Activated gamma-delta T cell treated with Interleukin-2 at 50 U/mL for 16 hours (primary cell): Measurements from ENCODE around the gene PLCXD3.
"Not testable (repeated sequence)": the region's sequence is repeated elsewhere in the genome, so short reads cannot be mapped to it uniquely, and the experiment has no call there.

Source experiments
- DNase-seq: peaks from one replicate; pipeline ENCODE4 v3.0.0-alpha.2; 2020

The PLCXD3 gene

DNA sequence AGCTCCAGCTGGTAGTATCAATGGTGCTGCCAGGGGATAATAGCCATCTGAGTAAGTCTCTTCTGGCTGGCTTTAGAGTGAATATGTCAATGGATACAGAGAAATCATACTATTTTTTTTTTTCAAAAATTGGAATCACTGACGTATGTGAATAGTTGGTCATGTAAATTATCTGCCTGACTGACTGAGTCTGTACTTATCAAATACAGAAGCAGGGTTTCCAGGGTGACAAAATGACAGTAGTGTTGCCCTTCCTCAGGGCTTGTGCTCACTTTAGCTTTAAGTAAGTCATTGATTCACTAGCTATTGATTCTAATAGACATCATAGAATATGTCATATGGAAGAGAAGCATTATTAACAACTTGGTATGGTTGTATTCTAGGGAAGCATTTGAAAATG is 171.1 kb downstream of the PLCXD3 start:
- DNase-seq = no peak

GRCh38 chr5:41338136-41338675 is 172.2 kb downstream of the PLCXD3 start:
- DNase-seq = no peak

DNA sequence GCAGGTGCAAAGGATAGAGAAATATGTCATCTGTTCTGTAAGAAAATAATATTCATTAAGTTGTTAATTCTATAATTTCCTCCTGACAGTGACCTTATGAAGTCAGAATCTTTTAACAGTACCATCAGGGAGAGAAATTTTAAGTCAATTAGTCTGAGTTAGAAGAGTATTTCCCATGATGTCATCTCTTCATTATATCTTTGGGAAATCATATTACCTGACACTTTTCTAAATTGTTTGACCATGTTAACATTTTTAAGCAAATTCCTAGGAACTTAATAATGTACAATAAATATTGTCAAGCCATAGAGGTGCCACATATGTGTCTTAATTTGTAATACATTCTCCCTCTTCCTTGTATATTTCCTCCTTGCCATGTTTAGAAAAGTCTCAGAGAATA is 172.7 kb downstream of the PLCXD3 start:
- no peak for DNase-seq

DNA sequence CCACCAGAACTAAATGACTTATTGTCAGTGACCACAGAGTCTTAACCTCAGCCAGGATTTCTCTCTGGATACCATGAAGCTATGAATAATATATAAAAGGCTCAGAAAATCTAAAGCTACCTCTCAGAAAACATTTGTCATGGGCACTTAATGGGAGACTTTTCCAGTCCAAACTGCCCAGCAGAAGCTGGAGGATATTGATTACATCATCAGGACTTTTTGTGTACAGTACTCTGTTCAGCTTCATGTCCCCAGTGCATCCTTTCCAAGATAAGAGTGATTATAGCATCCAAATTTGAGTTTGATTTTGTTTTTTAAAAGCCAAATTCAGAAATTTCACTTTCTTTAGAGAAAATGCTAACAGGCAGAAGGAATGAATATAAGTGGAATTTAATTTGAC is 173.2 kb downstream of the PLCXD3 start:
- DNase-seq = no peak

DNA sequence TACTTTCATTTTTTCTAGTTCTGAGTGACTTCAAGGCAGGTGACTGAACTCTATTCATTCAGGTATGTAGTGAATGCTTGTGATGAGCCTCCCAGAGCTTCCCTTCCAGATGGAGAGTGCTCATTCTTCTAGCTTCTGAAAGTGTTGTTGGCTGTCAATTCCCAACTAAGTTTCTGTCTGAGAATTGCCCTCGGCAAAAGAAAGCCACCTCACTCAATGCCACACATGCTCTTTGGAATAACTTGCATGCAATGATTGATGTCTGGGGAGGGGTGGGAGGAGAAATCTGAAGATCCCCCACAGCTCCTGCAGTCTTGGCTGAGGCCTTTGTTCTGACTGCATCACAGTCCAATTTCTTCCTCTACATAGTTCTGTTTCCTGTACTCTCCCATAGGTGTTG is 173.9 kb downstream of the PLCXD3 start:
- no peak for DNase-seq

- DNase-seq = no peak
Observed at GRCh38 chr5:41335596-41336181, 174.7 kb downstream of the PLCXD3 start.

DNA sequence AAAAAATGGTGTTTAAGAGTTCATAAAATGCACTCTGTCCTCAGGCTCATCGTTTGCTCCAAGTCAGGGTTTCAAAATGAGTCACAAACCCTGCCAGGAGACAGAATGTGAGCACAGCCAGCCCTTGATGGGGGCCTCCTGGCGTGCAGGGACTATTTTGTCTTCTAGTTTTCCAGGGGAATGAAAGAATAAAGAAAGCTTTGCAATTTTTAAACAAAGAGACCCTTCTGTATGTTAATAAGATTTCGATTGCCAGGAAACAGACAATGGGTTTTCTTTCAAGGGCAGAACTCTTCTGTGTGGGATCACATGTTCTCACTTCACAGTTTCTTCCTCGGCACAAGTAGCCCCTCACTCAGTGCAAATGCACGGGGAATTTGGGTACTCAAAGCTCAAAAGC is 175.6 kb downstream of the PLCXD3 start:
- DNase-seq = no peak

GRCh38 chr5:41334221-41334620 is 176.2 kb downstream of the PLCXD3 start:
- no peak for DNase-seq

- DNase-seq = no peak
Observed at GRCh38 chr5:41325074-41325473, 185.3 kb downstream of the PLCXD3 start.

GRCh38 chr5:41322826-41323225 is 187.6 kb downstream of the PLCXD3 start:
- not testable (repeated sequence) for DNase-seq

DNA sequence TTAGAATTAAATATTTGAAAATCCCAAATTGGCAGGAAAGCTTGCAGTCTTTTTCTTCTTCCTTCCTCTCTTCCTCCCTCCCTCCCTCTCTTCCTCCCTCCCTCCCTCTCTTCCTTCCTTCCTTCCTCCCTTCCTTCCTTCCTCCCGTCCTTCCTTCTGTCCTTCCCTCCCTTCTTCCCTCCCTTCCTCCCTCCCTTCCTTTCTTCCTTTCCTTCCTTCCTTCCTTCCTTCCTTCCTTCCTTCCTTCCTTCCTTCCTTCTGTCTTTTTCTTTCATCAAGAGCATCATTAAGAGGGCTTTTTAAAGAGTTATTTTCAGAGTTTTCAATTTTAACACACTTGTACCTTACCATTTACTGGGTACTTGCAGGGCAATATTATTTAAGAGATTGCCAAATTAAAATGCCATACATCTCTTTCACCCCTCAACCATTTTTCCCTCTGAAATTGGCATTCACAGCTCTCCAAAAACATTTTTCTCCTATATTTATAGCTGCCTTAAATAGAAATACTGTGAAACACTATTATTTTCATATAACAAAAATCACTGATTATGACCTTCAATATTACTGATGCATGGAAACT is 197.8 kb downstream of the PLCXD3 start:
- no peak for DNase-seq

- DNase-seq = no peak
Observed at GRCh38 chr5:41312066-41312465, 198.3 kb downstream of the PLCXD3 start.

GRCh38 chr5:41309275-41309674 is 201.1 kb downstream of the PLCXD3 start:
- DNase-seq = no peak

DNA sequence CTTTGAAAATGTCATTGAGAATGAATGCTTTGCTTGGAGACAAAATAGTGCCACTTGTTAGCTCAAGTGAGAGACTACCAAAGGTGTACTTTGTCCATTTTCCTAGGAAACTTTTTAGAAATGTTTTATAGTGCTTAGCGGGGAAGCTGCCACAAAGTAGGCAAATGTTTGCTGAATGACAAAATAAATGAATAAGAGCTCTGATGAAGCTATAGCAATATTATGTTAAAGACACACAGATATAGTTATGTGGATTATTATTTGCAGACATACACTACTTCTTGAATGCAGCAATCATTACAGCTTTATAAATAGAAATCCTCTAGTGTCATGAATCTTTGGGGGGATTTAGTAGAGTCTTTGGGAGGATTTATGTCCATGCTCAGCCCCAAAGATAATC is 204.4 kb downstream of the PLCXD3 start:
- DNase-seq = no peak

DNA sequence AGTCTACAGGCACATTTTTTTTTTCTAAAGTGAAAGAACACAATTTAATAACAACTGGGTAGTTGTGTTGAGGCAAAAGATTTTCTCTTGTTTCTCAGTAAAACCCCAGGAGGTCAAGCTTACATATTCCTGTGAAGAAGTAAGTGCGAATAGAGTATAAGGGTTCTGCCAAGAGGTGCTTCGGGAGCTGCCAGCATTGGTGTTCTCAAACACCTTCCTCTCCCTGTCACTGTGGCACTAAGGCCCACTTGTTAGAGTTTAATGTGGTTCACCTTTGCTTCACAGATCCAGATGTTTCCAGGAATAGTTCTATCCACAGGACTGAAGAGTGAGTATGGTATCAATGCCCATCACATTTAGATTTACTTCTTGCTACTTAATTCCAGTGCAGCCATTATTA is 205.3 kb downstream of the PLCXD3 start:
- DNase-seq = no peak

DNA sequence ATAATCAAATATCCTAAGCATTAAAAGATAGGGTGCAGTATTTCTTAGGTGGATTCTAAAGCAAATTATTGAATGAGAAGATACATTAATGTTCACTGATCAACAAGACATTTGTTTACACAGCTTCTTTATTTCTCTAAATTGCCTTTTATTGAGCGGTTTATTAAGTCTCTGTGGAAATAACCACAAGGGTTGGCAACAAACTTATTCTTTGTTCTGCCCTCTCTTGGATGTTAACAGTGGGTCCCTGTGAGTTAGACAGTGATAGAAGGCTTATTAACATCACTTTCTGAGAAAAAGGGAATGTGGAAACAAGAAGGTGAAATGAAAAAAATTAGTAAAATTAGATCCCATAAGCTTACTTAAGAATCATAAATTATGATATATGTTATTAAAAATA is 214.3 kb downstream of the PLCXD3 start:
- no peak for DNase-seq

GRCh38 chr5:41291323-41291722 is 219.1 kb downstream of the PLCXD3 start:
- DNase-seq = no peak

GRCh38 chr5:41290810-41291209 is 219.6 kb downstream of the PLCXD3 start:
- no peak for DNase-seq

- no peak for DNase-seq
Observed at GRCh38 chr5:41289970-41290464, 220.4 kb downstream of the PLCXD3 start.

DNA sequence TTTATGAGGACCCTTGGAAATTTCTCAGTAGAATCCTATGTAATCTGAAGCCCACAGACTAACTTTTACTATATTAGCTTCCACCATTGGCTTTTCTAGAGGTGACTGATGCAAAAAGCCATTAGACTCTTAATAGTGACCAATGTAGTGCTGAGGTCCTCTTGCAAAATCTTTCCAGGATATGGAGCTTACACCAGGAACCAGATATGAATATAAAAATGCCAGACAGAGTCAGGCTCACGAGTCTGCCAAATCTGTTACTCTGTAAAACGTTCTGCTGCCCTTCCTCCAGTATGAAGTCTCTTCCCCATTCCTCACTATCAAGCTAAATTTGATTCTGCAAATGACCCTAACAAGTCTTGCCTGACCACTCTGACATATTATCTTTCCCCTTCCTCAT is 223.7 kb downstream of the PLCXD3 start:
- DNase-seq = no peak

- DNase-seq = no peak
Observed at GRCh38 chr5:41286165-41286564, 224.2 kb downstream of the PLCXD3 start.

DNA sequence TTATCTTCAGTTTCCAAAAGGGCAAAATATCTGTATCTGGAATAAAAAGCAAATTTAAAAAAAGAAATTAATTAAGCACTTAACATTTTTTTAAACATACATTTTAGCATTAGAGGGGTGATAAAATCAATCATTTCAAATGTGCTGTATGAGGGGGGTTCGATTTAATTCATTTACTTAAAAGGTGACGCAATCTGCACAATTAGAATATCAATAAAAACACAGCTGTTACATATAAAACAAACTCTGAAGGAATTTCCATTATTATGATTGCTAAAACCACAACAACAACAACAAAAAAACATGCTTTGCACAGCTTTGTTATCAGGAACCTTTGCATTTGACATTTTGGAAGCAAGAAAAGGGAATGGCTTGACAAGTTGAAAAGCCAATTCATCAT is 225.5 kb downstream of the PLCXD3 start:
- no peak for DNase-seq

GRCh38 chr5:41281215-41281810 is 229.1 kb downstream of the PLCXD3 start:
- DNase-seq = no peak

- DNase-seq = no peak
Observed at GRCh38 chr5:41279040-41279439, 231.4 kb downstream of the PLCXD3 start.
